Pulmonary artery endothelial cell (primary cell): Measurements from ENCODE around the gene KCNC1. TPM values are rescaled to one million over a fixed set of nuclear protein-coding genes. Genes with fewer than 3 reads are reported as not detected.
A peak's percentile ranks its signal among the peaks of the same experiment; 100 is the strongest.

Source experiments
- DNase-seq: peaks from one replicate; pipeline ENCODE4 v3.0.0-alpha.2; 2011; ENCODE audit warnings: low read depth, low spot score
- total RNA-seq: library from RNA; depleted of rRNA; stranded (reverse); fragments of >200 nt; gene quantifications from 2 replicates; pipeline ENCODE4 v1.2.3, GENCODE V29; 2014

KCNC1 gene
- total RNA-seq, 1 donor from 2014 or later, result not detected

- DNase-seq, result no peak
Measured at GRCh38 chr11:17752144-17752543, 17.6 kb downstream of the KCNC1 start.

DNA sequence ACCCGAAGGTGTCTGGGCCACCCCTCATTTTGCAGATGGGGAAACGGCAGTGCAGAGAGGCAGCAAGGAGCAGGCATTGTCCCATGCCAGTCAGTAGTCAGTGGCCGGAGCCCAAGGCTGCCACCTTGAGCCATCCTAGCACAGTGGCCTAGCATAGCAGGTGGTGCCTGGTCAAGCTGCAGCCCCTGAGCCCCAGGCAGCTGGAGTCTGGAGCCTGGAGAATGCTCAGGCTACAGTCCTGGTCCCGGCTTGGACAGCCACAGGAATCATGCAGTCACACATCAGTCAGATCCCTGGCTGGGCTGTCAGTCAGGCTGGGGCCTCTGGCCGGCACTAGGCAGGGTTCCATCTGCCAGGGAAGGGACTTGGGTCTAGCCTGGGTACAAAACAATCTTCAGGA, 18.6 kb downstream of the KCNC1 start:
- DNase-seq, result no peak

DNA sequence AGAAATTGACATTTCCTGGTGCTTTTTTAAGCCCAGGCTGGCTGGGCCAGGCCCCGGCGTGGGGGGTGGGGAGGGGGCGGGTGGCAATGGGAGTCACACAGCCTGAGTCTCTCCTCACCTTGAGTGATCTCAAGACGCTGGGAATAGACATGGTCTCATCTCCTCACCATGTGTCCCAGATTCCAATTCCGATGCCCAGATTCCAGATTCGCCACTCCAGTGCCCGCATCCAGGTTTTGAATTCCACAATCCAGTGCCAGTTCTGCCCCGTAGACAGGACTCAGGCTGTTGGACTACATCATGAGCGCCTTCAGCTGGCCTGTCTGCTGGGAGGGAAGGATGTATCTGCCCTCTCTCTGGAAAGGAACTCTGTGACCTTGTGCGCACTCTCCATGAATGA, 19.1 kb downstream of the KCNC1 start:
- no peak for DNase-seq

GRCh38 chr11:17755891-17756290, 21.3 kb downstream of the KCNC1 start:
- DNase-seq, result no peak

DNA sequence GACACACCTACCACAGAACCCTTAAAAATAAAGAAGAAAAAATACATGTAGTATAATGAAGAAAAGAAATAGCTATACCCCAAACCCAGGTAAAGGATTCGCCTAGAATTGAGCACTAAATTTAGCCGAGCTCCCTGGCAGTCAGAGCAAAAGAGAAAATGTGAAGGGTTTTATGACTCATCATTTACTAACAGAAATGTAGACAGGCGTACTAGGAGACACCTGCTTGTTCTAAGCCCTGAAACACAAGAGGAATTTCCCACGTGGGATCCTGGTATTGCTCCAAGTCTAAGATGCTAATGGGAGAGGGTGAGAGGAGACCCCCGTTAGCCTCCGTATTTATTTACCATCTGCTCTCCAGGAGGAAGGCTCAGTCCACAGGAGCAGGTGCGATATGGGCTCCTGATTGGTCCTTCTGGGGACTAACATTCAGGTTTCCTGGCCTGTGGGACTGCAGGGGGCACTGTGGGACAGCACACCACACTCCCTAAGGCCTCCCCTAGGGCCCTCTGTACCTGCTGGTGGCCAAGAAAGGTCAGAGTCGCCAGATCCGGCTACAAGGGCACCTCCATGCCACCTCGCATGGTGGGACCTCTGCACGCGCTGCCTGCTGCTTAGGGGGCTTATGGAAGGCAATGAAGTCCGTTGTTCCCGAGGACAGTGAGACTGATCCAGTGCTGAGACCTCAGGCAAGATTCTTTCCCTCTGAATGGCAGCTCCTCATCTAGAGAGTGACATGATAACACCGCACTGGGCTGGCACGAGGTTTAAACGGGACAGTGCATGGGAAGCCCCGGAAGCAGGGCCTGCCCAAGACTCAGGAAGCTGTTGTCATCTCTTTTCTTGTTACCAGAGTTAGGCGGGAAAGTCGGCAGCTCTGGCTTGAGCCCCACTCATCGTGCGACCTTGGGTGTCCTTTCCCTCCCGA, 25.8 kb downstream of the KCNC1 start:
- DNase-seq, result peak; percentile 4

- DNase-seq, result no peak
Measured at GRCh38 chr11:17762309-17762974, 27.9 kb downstream of the KCNC1 start.

DNA sequence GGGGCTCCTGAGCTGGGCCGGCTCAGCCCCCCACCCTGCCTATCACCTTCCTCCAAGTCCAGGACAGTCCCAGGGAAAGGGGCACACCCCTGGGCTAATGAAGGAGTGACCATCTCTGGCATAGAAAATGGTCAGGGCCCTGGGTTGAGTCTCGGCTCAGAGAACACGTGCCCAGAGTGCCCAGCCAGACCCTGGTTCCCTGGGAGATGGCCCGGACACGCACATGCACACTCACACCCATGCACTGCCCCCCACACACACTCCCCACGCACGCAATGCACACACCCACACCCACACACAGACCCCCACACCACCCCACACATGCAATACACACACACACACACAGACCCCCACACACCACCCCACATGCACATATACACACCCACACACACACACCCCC, 28.7 kb downstream of the KCNC1 start:
- DNase-seq, result no peak

GRCh38 chr11:17763703-17764102, 29.1 kb downstream of the KCNC1 start:
- DNase-seq, result no peak

GRCh38 chr11:17764446-17765218, 30.1 kb downstream of the KCNC1 start:
- DNase-seq, result no peak

DNA sequence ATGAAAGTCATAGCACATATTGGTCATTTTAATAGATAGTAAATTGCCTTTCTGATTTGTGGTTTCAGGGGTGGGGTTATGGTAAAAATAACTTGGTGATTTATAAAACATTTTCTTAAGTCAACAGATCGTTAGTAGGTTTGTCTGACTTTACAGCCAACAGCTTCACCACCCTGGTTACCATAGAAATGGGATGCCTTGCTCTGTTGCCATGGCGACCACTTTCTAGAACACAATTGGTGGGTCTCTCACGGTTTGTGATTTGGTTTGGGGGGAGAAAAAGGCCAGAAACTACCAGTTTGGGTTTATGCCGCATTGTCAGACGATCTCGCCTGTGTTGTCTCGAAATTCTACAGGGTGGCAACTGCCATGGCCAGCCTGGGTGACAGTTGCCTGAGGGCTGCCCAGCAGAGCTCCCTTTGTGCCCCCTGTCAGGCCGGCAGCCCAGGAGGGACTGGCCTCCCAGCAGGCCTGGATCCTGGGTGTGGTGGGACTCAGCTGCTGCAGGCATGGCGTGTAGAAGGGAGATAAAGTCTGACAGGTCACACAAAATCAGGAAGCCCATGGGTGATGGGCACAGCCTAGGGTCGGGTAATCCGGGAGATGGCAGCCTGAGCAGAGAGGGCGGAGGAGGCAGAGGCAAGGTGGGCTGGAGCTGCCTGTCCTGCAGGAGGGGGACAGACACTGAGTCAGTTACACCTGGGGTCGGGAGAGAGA, 30.9 kb downstream of the KCNC1 start:
- no peak for DNase-seq

GRCh38 chr11:17766073-17766359, 31.4 kb downstream of the KCNC1 start:
- no peak for DNase-seq

- no peak for DNase-seq
Measured at GRCh38 chr11:17766590-17766989, 32.0 kb downstream of the KCNC1 start.

- no peak for DNase-seq
Measured at GRCh38 chr11:17767301-17767885, 32.8 kb downstream of the KCNC1 start.

DNA sequence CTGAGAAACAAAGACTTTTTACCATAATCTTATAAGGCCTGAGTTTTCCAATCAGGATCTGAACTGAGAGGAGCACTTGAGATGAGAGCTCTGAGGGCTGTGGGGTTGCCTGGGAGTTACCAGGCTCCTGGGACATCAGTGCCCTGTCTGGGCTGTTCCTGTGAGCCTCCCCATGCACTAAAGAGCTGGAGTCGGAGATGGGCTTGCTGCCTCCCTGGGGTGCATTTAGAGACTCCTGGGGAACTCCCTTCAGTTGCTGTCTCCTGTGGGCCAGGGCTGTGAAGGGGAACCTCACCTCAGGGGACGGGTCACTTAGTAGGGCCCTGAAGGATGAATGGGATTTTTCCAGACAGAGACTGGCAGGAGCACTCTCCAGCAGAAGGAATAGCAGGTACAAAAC, 33.3 kb downstream of the KCNC1 start:
- no peak for DNase-seq

GRCh38 chr11:17768547-17768946, 34.0 kb downstream of the KCNC1 start:
- DNase-seq, result no peak

DNA sequence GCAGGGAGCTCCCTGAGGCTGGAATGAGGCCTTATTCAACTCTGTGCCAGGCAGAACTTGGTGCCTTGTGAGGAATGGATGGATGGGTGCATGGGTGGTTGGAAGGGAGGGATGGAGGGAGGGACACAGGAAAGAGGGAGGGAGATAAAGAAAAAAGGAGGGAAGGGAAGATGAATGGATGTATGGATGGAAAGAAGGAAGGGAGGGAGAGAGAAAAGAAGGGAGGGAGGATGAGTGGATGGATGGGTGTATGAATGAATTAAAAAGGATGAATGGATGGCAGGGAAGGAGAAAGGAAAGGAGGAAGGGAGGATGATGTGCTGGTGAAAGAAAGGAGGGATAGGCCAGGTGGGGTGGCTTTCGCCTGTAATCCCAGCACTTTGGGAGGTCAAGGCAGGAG, 34.6 kb downstream of the KCNC1 start:
- DNase-seq, result no peak

- DNase-seq, result no peak
Measured at GRCh38 chr11:17770048-17770652, 35.6 kb downstream of the KCNC1 start.

- no peak for DNase-seq
Measured at GRCh38 chr11:17770917-17771316, 36.3 kb downstream of the KCNC1 start.

- no peak for DNase-seq
Measured at GRCh38 chr11:17771415-17771814, 36.8 kb downstream of the KCNC1 start.

DNA sequence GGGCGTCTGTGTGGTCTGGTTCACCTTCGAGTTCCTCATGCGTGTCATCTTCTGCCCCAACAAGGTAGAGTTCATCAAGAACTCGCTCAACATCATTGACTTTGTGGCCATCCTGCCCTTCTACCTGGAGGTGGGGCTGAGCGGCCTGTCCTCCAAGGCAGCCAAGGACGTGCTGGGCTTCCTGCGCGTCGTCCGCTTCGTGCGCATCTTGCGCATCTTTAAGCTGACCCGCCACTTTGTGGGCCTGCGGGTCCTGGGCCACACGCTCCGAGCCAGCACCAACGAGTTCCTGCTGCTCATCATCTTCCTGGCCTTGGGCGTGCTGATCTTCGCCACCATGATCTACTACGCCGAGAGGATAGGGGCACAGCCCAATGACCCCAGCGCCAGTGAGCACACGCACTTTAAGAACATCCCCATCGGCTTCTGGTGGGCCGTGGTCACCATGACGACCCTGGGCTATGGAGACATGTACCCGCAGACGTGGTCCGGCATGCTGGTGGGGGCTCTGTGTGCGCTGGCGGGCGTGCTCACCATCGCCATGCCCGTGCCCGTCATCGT, 37.3 kb downstream of the KCNC1 start:
- DNase-seq, result no peak
